ENCODE data around the gene ARAP1. TPM values are rescaled to one million over a fixed set of nuclear protein-coding genes. Genes with fewer than 3 reads are reported as not detected.

ARAP1 gene
- total RNA-seq, 1 donor from 2014 or later = 80.6 TPM

DNA sequence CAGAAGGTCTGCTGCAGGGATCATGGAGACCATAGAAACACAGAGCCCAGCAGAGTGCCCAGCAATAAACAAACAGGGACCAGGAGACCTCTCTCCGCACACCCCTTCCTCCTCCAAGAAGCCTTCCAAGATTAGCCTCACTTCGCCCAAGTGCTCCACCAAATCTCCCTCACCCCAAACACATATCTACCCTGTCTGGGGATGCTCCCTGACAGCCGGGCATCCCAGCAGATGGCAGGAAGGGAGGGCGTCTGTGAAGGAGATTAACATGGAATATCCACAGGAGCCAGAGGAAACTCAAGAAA, 26.5 kb downstream of the ARAP1 start:
- DNase-seq (ENCODE audit: low spot score) = no peak

- DNase-seq (ENCODE audit: low spot score) = no peak
Measured at GRCh38 chr11:72724851-72725723, 27.1 kb downstream of the ARAP1 start.

DNA sequence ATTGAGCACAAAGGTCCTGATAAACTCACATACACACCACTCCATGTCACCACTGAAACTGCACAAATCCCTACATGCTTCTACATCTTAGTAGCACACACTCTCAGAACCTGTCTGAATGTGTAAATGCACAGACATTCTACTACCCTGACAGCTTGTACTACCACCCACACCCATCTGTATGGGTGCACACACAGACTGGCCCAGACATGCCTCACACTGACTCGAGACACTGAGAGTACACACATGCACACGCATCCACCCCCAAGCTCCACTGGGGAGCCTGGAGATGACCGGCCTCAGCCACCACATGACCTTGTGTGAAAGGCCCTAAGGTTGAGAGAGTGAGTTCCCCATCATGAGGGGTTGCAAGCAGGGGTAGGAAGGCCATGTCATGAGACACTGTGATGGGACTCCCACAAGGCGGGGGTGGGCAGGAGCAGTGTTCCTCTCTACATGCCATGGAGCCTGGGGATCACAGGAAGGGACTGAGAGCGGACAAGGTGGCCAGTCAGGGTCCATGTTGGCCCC, 28.1 kb downstream of the ARAP1 start:
- no peak for DNase-seq (ENCODE audit: low spot score)

DNA sequence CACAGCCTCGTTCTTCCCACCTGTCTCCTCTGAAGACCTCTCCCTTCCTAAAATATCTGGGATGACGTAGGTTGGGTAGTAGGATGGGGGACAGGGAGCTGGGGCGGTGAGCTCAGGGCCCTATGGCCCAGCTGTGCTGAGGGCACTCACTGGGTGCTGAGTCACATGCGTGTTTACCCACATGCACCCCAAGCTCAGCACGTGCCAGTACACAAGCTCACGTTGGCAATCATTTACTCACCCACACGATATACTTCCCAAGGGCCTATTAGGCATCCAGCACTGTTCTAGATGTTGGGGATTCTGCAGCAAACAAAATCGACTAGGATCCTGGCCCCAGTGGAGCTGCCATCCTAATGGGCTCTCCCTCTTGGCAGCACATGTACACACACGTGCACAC, 28.7 kb downstream of the ARAP1 start:
- DNase-seq (ENCODE audit: low spot score) = no peak

- DNase-seq (ENCODE audit: low spot score) = peak; percentile 93
Measured at GRCh38 chr11:72722050-72722748, 30.0 kb downstream of the ARAP1 start.

DNA sequence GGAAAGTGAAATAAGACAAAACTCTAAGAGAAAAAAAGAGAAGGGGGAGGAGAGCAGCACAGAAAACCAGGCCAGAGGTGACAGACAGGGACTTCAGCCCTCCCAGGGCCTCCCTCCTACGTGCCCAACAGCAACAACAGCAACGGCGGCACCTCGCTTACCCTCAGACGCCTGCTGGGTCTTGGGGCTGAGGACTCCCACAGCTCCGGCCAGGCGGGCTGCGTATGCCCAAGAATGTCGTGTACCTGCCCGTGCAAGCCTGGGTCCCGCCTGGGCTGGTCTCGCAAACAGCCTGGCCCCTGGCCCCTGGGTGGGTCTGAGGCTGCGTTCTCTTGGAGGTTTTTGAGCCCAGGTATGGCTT, 30.5 kb downstream of the ARAP1 start:
- DNase-seq (ENCODE audit: low spot score) = no peak

- no peak for DNase-seq (ENCODE audit: low spot score)
Measured at GRCh38 chr11:72721276-72721675, 30.9 kb downstream of the ARAP1 start.

GRCh38 chr11:72720784-72721183, 31.4 kb downstream of the ARAP1 start:
- DNase-seq (ENCODE audit: low spot score) = no peak

DNA sequence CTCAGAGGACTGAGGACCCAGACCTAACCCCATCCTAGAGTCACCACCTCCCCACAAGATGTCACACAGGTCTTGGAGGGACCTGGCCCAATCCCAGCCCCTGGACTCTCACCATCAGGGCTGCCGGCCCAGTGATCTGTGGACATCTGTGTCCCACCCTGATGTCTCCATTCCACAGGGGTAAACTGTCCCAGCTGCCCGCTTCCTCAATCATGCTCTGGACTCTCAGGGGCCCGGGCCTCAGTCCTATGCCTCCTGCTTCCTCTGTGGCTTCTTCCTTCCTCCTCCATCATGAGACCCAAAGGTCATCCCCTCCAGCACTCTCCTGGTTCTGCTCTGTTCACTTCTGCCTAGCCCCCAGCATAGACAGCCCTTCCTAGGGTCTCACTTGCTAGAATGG, 32.2 kb downstream of the ARAP1 start:
- DNase-seq (ENCODE audit: low spot score) = no peak

DNA sequence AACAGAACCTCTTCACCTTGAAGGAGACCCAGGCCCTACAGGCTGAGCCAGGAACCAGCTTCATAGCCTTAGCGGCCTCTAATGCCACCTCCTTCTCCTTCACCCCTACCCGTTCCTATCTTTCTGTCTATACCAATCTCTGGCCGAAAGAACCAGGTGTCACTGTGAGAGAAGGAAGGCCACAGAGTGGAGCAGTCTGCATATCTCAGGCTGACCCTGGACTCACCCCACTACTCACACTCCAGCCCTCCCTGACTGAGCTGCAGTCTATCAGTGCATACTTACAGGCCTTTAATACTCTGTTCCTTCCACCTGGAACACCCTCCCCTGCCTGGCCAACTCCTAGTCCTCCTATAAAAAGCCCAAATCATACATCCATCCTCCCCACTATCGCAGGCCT, 32.7 kb downstream of the ARAP1 start:
- no peak for DNase-seq (ENCODE audit: low spot score)

- no peak for DNase-seq (ENCODE audit: low spot score)
Measured at GRCh38 chr11:72719144-72719543, 33.1 kb downstream of the ARAP1 start.

GRCh38 chr11:72718101-72718501, 34.1 kb downstream of the ARAP1 start:
- no peak for DNase-seq (ENCODE audit: low spot score)

GRCh38 chr11:72716788-72717435, 35.3 kb downstream of the ARAP1 start:
- no peak for DNase-seq (ENCODE audit: low spot score)

- DNase-seq (ENCODE audit: low spot score) = no peak
Measured at GRCh38 chr11:72716290-72716689, 35.9 kb downstream of the ARAP1 start.

DNA sequence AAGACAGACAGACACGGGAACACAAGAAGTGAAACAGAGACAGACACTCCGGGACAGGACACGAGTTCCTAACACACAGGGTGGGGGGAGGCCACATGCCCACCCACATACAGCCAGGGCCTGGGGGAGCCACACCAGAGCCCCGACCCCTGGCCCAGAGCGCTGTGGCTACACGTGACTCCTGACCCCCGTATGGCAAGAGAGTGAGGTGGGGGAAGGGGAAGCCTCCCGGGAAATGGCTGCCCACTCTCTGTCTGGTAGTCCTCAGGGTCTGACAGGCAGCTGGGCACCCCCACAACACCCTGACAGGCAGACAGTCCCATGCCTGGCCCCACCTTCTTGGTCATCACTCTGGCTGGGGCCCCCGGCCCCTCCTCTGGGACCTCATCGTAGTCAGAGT, 39.4 kb downstream of the ARAP1 start:
- DNase-seq (ENCODE audit: low spot score) = no peak

GRCh38 chr11:72712168-72712751, 39.9 kb downstream of the ARAP1 start:
- DNase-seq (ENCODE audit: low spot score) = no peak

- no peak for DNase-seq (ENCODE audit: low spot score)
Measured at GRCh38 chr11:72711141-72711540, 41.1 kb downstream of the ARAP1 start.

DNA sequence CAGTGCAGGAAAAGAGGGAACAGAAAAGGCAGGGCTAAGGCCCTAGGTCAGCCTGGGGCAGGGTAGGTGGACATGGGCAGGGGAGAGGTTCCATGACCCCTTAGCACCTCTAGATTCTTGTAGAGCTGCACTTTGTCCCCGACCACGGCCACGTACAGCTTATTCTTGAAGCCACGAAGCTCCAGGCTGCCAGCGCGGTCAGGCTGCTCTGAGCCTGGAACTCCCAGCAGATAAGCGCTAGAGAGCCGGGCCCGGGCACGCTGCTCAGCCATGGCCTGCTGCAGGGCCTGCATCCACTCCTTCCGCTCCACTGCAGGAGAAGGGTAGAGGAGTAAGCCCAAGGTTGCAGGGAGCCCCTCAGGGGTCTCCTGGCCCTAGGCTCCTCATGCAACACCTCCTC, 41.9 kb downstream of the ARAP1 start:
- DNase-seq (ENCODE audit: low spot score) = no peak

- no peak for DNase-seq (ENCODE audit: low spot score)
Measured at GRCh38 chr11:72709478-72710238, 42.5 kb downstream of the ARAP1 start.

DNA sequence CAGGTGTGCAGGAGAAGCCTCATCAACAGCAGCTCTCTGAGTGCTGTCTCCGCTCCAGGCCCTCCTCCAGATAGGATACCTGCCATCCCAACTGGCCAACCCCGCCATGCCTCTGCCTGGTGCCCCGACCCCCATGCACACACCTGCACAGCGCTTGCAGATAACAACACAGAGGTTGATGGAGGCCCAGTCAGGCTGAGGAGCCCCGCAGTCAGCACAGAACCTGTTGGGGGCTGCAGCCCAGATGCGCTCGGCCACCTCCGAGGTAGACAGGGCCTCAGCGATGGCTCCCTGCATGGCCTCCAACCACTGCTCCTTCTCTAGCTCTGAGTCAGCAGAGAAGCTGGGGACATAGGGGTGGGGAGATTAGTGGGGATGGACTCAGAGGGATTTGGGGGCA, 45.2 kb downstream of the ARAP1 start:
- DNase-seq (ENCODE audit: low spot score) = no peak

GRCh38 chr11:72706579-72706978, 45.6 kb downstream of the ARAP1 start:
- DNase-seq (ENCODE audit: low spot score) = no peak

Measured in mesenteric fat pad (tissue), 1 donor.